Thoracic aorta (tissue), 2 donors: ENCODE measurements around the gene ICE2. TPM values are rescaled to one million over a fixed set of nuclear protein-coding genes. Genes with fewer than 3 reads are reported as not detected.

Experiments
- ATAC-seq: fragments of 150-250 bp; one replicate; pipeline ENCODE4 v1.8.0; 2017; ENCODE audit warnings: low read depth; ENCODE audit not compliant: insufficient number of reproducible peaks, low FRiP score
- DNase-seq: peaks from one replicate; pipeline ENCODE4 v3.0.0-alpha.2; 2020; ENCODE audit warnings: low spot score
- H3K27ac ChIP-seq, 2 donors: fragments of 200-600 bp; sonication (generic); 1 replicate in 1 of 2; 2 replicates in 1 of 2; pipeline ENCODE4 v1.5.1; 2016; ENCODE audit warnings: mild to moderate bottlenecking in 2 of 2, moderate library complexity in 2 of 2
- H3K27me3 ChIP-seq: fragments of 200-600 bp; sonication (generic); replicated peaks from 2 replicates; pipeline ENCODE4 v1.6.0; 2016; ENCODE audit warnings: mild to moderate bottlenecking; ENCODE audit not compliant: insufficient read depth
- H3K36me3 ChIP-seq: fragments of 200-600 bp; sonication (generic); one replicate; pipeline ENCODE4 v1.5.1; 2016
- H3K4me1 ChIP-seq, 2 donors: fragments of 200-600 bp; sonication (generic); 1 replicate in 1 of 2; 2 replicates in 1 of 2; pipeline versions ENCODE4 v1.5.1 to v1.6.0; 2016; ENCODE audit warnings: low read depth in 2 of 2, mild to moderate bottlenecking in 1 of 2; ENCODE audit not compliant: control insufficient read depth in 1 of 2
- H3K4me3 ChIP-seq: fragments of 200-600 bp; sonication (generic); 2 replicates; pipeline ENCODE4 v1.5.1; 2016; ENCODE audit warnings: mild to moderate bottlenecking
- H3K9me3 ChIP-seq: fragments of 200-600 bp; sonication (generic); 2 replicates; pipeline ENCODE4 v1.5.1; 2016
- total RNA-seq, 2 donors: library from RNA; depleted of rRNA; stranded (reverse); fragments of >200 nt; gene quantifications; one replicate each; pipeline versions ENCODE4 v1.1.0 to v1.2.3, GENCODE V29; 2016
- TF ChIP-seq, protein P1 (sequence below): fragments of 200-600 bp; sonication (generic); IDR thresholded peaks from one replicate; pipeline ENCODE4 v1.5.1; 2019; ENCODE audit warnings: antibody characterized with exemption

ICE2 gene
- total RNA-seq, 2 donors from 2014 or later, result 19.4 to 57.2 TPM

DNA sequence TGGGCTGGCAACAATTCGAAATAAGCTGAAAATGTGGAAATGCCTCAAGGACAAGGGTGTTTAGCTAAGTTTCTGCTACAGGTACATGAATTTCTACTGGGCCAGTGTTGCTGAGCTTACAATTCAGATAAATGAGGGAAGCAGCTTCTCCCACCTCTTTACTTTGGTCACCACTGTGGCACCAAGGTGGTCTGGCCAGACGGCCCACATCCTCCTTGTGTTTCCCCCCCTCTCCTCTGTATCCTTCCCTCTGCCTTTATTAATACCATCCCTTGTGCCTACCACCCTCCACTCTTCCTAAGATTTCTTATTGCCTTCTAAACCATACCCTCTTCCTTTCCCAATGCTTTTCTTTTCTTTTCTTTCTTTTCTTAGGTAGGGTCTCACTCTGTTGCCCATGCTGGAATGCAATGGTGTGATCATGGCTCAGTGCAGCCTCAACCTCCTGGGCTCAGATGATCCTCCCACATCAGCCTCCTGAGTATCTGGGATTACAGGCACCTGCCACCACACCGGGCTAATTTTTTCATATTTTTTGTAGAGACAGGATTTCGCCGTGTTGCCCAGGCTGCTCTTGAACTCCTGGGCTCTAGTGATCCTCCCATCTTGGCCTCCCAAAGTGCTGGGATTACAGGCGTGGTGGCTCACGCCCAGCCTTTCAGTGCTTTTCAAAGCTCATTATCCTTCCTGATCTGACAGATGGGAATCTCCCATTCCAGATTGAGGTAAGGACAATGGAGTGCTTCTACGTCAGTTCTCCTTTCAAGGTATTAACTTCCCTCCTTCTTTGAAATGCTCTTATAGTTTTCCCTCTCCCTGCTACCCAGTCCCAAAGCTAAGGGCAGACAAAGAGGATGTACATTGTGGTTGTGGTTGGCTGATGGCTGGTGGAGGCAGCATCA lies 95.9 kb downstream of the ICE2 start:
- DNase-seq (no peak), ATAC-seq (no peak)
- Histone ChIP-seq H3K27me3 (no peaks in the 10 kb centered on the region), H3K9me3 (no peaks in the 10 kb centered on the region), H3K4me3 (no peak overlapping the region), H3K27ac (peak overlapping the region; percentile 47 to 55), H3K4me1 (peaks cover 36 to 83% of the 10 kb centered on the region in 2 donors), H3K36me3 (peaks cover 18% of the 10 kb centered on the region)
- TF ChIP-seq, protein P1, sequence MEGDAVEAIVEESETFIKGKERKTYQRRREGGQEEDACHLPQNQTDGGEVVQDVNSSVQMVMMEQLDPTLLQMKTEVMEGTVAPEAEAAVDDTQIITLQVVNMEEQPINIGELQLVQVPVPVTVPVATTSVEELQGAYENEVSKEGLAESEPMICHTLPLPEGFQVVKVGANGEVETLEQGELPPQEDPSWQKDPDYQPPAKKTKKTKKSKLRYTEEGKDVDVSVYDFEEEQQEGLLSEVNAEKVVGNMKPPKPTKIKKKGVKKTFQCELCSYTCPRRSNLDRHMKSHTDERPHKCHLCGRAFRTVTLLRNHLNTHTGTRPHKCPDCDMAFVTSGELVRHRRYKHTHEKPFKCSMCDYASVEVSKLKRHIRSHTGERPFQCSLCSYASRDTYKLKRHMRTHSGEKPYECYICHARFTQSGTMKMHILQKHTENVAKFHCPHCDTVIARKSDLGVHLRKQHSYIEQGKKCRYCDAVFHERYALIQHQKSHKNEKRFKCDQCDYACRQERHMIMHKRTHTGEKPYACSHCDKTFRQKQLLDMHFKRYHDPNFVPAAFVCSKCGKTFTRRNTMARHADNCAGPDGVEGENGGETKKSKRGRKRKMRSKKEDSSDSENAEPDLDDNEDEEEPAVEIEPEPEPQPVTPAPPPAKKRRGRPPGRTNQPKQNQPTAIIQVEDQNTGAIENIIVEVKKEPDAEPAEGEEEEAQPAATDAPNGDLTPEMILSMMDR, result no peak

DNA sequence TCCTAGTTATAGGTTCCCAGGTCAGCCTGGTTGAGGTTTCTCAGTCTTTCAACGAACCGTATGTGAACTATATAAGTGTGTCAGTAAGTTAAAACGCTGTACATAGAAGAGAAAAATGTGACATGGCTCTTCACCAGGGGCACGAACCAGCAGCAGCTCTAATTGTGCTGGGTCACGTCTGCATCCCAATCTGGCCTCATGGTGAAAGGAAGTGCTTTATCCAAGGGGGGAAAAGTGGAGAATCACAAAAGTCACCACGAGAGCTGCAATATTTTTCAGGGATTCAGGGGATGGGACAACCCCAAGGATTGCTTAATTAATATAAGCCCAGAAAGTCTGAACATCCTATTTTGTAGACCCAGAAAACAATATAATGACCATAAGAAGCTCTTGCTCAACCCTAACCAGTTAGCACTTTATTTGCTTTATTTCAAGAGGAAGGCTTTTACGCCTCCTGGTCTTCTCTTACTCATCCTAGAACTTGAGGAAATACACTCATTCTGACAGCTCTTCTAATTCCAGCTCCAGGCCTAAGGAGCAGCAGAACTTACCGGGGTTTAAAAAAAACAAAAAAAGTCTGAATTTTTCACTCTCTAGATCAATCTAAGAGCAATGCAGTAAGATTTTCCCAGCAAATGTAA lies 97.7 kb downstream of the ICE2 start:
- Histone ChIP-seq H3K36me3 (peaks cover 25% of the 10 kb centered on the region), H3K4me1 (peaks cover 51 to 78% of the 10 kb centered on the region in 2 donors), H3K9me3 (no peaks in the 10 kb centered on the region), H3K4me3 (no peak overlapping the region), H3K27ac (peak overlapping the region; percentile 8 to 55), H3K27me3 (no peaks in the 10 kb centered on the region)
- DNase-seq (no peak), ATAC-seq (no peak)
- TF ChIP-seq, protein P1, result no peak

DNA sequence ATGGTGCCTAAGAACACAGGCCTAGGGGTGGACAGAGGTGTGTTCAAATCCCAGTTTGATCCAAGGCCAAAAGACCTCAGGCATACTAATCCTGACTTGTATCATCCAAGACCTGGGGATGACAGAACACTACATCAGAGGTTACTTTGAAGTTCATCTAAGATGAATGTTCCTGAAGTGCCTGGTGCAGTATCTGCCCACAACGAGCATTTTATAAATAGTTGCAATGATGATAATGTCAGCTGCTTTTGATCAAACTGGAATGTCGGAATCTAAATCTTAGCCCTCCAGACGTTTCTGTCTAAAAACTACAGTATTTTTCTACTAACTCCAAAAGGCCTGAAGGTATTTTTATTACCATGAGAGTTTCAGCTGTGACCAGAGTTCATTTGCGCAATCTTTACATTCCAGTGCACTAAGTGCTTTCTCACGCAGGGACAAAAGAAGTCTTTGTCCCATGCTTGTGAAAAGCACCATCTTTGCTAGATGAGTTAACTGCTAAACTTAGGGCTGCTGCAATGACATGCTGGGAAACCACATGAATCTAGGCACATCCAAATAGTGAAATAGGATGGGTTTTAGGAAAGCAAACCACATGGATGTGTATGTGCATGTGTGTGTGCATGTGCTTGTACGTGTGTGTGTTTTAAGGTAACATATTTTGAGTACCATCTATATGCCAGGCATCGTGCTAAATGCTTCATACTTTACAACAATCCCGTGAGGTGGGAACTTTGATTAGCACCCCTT lies 99.2 kb downstream of the ICE2 start:
- H3K4me1 ChIP-seq, result peaks cover 61 to 79% of the 10 kb centered on the region in 2 donors
- TF ChIP-seq, protein P1, result no peak
- peaks cover 24% of the 10 kb centered on the region for H3K36me3 ChIP-seq
- ATAC-seq (peak; percentile 10), DNase-seq (no peak)
- peak overlapping the region; percentile 55 to 76 for H3K27ac ChIP-seq
- no peak overlapping the region for H3K4me3 ChIP-seq
- no peaks in the 10 kb centered on the region for H3K9me3 ChIP-seq
- no peaks in the 10 kb centered on the region for H3K27me3 ChIP-seq

DNA sequence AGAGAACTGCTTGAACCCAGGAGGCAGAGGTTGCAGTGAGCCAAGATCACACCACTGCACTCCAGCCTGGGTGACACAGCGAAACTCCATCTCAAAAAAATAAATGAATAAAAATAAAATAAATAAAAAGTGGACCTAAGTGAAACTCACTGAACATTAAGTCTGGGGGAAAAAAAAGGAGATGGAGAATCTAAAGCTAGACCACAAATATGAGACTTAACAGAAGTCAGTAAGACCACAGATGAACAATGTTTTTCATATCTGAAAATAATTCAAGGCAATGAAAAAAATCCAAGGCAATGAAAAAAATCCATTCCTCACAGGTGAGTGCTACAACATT lies 99.8 kb downstream of the ICE2 start:
- Histone ChIP-seq H3K4me3 (no peak overlapping the region), H3K27ac (peak overlapping the region; percentile 49 to 55), H3K4me1 (peaks cover 60 to 79% of the 10 kb centered on the region in 2 donors), H3K9me3 (no peaks in the 10 kb centered on the region), H3K36me3 (peaks cover 19% of the 10 kb centered on the region), H3K27me3 (no peaks in the 10 kb centered on the region)
- TF ChIP-seq, protein P1, result no peak
- ATAC-seq (no peak), DNase-seq (no peak)

DNA sequence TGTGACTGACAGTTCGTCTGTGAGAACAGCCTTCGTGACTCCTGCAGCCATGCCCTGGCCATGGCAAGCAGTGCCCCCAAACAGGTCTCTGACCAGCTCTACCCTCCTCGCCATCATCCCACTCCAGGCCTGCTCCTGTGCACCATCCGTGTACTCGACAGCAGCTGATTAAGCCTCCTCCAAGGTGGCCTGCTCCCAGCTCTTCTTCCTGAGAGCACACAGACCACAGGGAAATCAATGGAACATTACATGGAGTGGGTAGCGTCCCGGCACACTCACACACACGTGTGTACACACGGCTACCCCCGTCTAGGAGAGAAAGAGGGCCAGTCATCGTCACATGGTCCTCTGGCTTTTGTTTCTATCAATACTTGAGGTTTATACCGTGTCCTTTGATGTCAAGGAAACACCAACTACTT lies 102.3 kb downstream of the ICE2 start:
- H3K27me3 ChIP-seq, result no peaks in the 10 kb centered on the region
- peaks cover 17% of the 10 kb centered on the region for H3K36me3 ChIP-seq
- no peak overlapping the region for H3K4me3 ChIP-seq
- DNase-seq (no peak), ATAC-seq (no peak)
- H3K27ac ChIP-seq, result peak overlapping the region; percentile 91 to 92
- no peaks in the 10 kb centered on the region for H3K9me3 ChIP-seq
- TF ChIP-seq, protein P1, result no peak
- peaks cover 74 to 79% of the 10 kb centered on the region in 2 donors for H3K4me1 ChIP-seq
